SU-DHL-6 (cell line): ENCODE results near the gene GSN.

Experiments used
- H2AFZ ChIP-seq: fragments of 200-600 bp; sonication (generic); 2 replicates; pipeline ENCODE4 v1.6.1; 2014; ENCODE audit warnings: low read depth, mild to moderate bottlenecking, moderate library complexity, mixed read lengths, antibody characterized with exemption, low read length; ENCODE audit not compliant: severe bottlenecking
- H3F3A ChIP-seq: fragments of 200-600 bp; shearing (Covaris generic); 2 replicates; pipeline ENCODE4 v1.6.0; 2016; ENCODE audit warnings: antibody characterized with exemption, mild to moderate bottlenecking; ENCODE audit not compliant: insufficient read depth
- H3K27ac ChIP-seq: fragments of 200-600 bp; sonication (generic); 2 replicates; pipeline ENCODE4 v1.5.1; 2016; ENCODE audit warnings: low read depth, mild to moderate bottlenecking, low read length, moderate library complexity, mixed read lengths
- H3K27me3 ChIP-seq: fragments of 200-600 bp; sonication (generic), shearing (Covaris generic); 2 replicates; pipeline ENCODE4 v1.6.0; 2014; ENCODE audit warnings: mild to moderate bottlenecking, low read length
- H3K36me3 ChIP-seq: fragments of 200-600 bp; sonication (generic); 2 replicates; pipeline ENCODE4 v1.6.1; 2014; ENCODE audit warnings: mild to moderate bottlenecking, low read length, mixed read lengths
- H3K4me2 ChIP-seq: fragments of 300-600, 200-600 bp; shearing (Covaris generic), sonication (generic); 2 replicates; pipeline ENCODE4 v1.6.0; 2014; ENCODE audit warnings: low read length, low read depth, mild to moderate bottlenecking; ENCODE audit not compliant: poor library complexity, severe bottlenecking
- H3K4me3 ChIP-seq: fragments of 200-600 bp; sonication (generic); 2 replicates; pipeline ENCODE4 v1.5.1; 2014; ENCODE audit warnings: antibody characterized with exemption, low read length, mild to moderate bottlenecking, mixed read lengths; ENCODE audit not compliant: insufficient read depth, poor library complexity, severe bottlenecking
- H3K79me2 ChIP-seq: fragments of 200-600 bp; sonication (generic); 2 replicates; pipeline ENCODE4 v1.6.1; 2014; ENCODE audit warnings: mild to moderate bottlenecking, low read length, moderate library complexity; ENCODE audit not compliant: insufficient read depth
- H3K9ac ChIP-seq: fragments of 200-600 bp; sonication (generic); 2 replicates; pipeline ENCODE4 v1.7.0; 2014; ENCODE audit warnings: mild to moderate bottlenecking, low read length
- H3K9me2 ChIP-seq: fragments of 200-600 bp; sonication (generic); replicated peaks from 2 replicates; pipeline ENCODE4 v1.6.1; 2014; ENCODE audit warnings: low read length; ENCODE audit not compliant: insufficient read depth
- H3K9me3 ChIP-seq: fragments of 200-600 bp; sonication (generic); 2 replicates; pipeline ENCODE4 v1.6.1; 2014; ENCODE audit warnings: low read length, mixed read lengths; ENCODE audit not compliant: insufficient read depth
- H4K20me1 ChIP-seq: fragments of 200-600 bp; sonication (generic); 2 replicates; pipeline ENCODE4 v1.6.1; 2014; ENCODE audit warnings: low read depth, mild to moderate bottlenecking, antibody characterized with exemption, low read length, moderate library complexity, mixed read lengths
- CTCF ChIP-seq: fragments of 200-600 bp; sonication (generic); IDR thresholded peaks from one replicate; pipeline ENCODE4 v1.5.1; 2017; ENCODE audit warnings: antibody characterized with exemption, mild to moderate bottlenecking, low read length, moderate library complexity; ENCODE audit not compliant: insufficient read depth, poor library complexity, severe bottlenecking
- EZH2phosphoT487 ChIP-seq: fragments of 200-600 bp; sonication (generic), shearing (Covaris generic); conservative IDR thresholded peaks from 2 replicates; pipeline ENCODE4 v1.6.1; 2018; ENCODE audit warnings: mild to moderate bottlenecking, antibody characterized with exemption, low read length, moderate library complexity, mixed read lengths

The GSN gene

GRCh38 chr9:121340676-121341392 lies 72.9 kb downstream of the GSN start:
- TF ChIP-seq CTCF, result no peak
- no peak for TF ChIP-seq EZH2phosphoT487
- Histone ChIP-seq H3K9me3 (no peaks in the 10 kb centered on the region), H2AFZ (no peak overlapping the region), H4K20me1 (no peaks in the 10 kb centered on the region), H3K9me2 (no peaks in the 10 kb centered on the region), H3K4me2 (no peak overlapping the region), H3K79me2 (no peaks in the 10 kb centered on the region), H3K4me3 (no peak overlapping the region), H3F3A (no peaks in the 10 kb centered on the region), H3K9ac (no peak overlapping the region), H3K27ac (no peak overlapping the region), H3K27me3 (no peaks in the 10 kb centered on the region), H3K36me3 (no peaks in the 10 kb centered on the region)

GRCh38 chr9:121344184-121344583 lies 76.2 kb downstream of the GSN start:
- Histone ChIP-seq H3K36me3 (no peaks in the 10 kb centered on the region), H3K9me2 (no peaks in the 10 kb centered on the region), H3K9ac (no peak overlapping the region), H3K4me3 (no peak overlapping the region), H3K9me3 (no peaks in the 10 kb centered on the region), H3K27ac (no peak overlapping the region), H3K4me2 (no peak overlapping the region), H3F3A (no peaks in the 10 kb centered on the region), H2AFZ (no peak overlapping the region), H3K27me3 (no peaks in the 10 kb centered on the region), H4K20me1 (no peaks in the 10 kb centered on the region), H3K79me2 (no peaks in the 10 kb centered on the region)
- TF ChIP-seq CTCF (no peak), EZH2phosphoT487 (no peak)

- no peak for TF ChIP-seq EZH2phosphoT487
- no peak for TF ChIP-seq CTCF
- H3F3A ChIP-seq, result no peaks in the 10 kb centered on the region
- H3K4me3 ChIP-seq, result no peak overlapping the region
- H3K27me3 ChIP-seq, result no peaks in the 10 kb centered on the region
- no peaks in the 10 kb centered on the region for H3K9me3 ChIP-seq
- H3K27ac ChIP-seq, result no peak overlapping the region
- H4K20me1 ChIP-seq, result no peaks in the 10 kb centered on the region
- H2AFZ ChIP-seq, result no peak overlapping the region
- no peaks in the 10 kb centered on the region for H3K9me2 ChIP-seq
- no peaks in the 10 kb centered on the region for H3K36me3 ChIP-seq
- H3K79me2 ChIP-seq, result no peaks in the 10 kb centered on the region
- H3K9ac ChIP-seq, result no peak overlapping the region
- H3K4me2 ChIP-seq, result no peak overlapping the region
Observed at GRCh38 chr9:121345070-121345469, 77.1 kb downstream of the GSN start.
